Measurements from ENCODE around the gene TMEM219. TPM values are rescaled to one million over a fixed set of nuclear protein-coding genes. Genes with fewer than 3 reads are reported as not detected.
A peak's percentile ranks its signal among the peaks of the same experiment; 100 is the strongest.

Gene TMEM219
- total and polyA plus RNA-seq, 9 of the 15 experiments (the other 6 are each of a cell fraction or from before 2014, with no cell fraction given): 35.3 to 62.8 (median 55.5) TPM

DNA sequence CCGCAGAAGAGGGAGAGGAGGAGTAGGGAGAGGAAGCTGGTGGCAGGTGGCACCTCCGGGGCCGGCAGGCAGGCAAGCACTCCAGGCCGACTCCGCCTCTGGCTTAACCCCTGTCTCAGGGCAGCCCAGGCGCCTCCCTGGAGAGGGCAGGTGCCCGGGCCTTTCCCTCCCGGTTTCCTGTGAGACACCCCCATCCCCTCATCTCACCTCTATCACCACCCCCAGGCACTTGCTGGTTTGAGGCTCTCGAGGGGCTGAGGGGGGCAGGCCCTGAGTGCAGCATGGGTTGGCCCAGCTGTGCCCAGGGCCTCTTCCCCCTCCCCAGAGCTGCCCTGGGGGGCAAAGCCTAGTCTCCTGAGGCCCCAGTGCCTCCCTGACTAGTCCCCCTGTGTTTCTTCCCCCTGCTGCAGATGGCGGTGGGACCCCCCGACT lies 42.9 kb downstream of the TMEM219 start (continued):
- no peak for TF ChIP-seq ZBTB11 (CRISPR knock-in tag; IDR thresholded peaks at IDR 0.05)
- TF ChIP-seq ZNF785 (CRISPR knock-in tag; IDR thresholded peaks at IDR 0.05): no peak
- no peak for TF ChIP-seq FOXA3 (CRISPR knock-in tag; conservative IDR thresholded peaks at IDR 0.05 in 1 of 2, IDR thresholded peaks at IDR 0.05 in 1 of 2)
- no peak for TF ChIP-seq MCM7 (IDR thresholded peaks at IDR 0.05)
- 0 out of 2 replicates have a peak, but pooled peaks have one; percentile 20 for TF ChIP-seq POLR2A (conservative IDR thresholded peaks at IDR 0.05)
- no peak for TF ChIP-seq C11orf30 (IDR thresholded peaks at IDR 0.05; ENCODE audit: low read depth)
- TF ChIP-seq CAMTA2 (CRISPR knock-in tag; conservative IDR thresholded peaks at IDR 0.05): no peak
- no peak for TF ChIP-seq ZNF79 (CRISPR knock-in tag; IDR thresholded peaks at IDR 0.05; ENCODE audit: low read depth)
- TF ChIP-seq TCF7 (IDR thresholded peaks at IDR 0.05; ENCODE audit: borderline replicate concordance): no peak
- TF ChIP-seq POLR3G (IDR thresholded peaks at IDR 0.05; ENCODE audit: extremely low read depth, insufficient read length, insufficient replicate concordance): no peak
- peak; percentile 56 for TF ChIP-seq POLR2G (IDR thresholded peaks at IDR 0.05; ENCODE audit: low read depth, low read length)
- TF ChIP-seq NONO (IDR thresholded peaks at IDR 0.05; ENCODE audit: low read depth in 2 of 2, low read length in 1 of 2): no peak
- no peak for TF ChIP-seq GATAD2B (IDR thresholded peaks at IDR 0.05; ENCODE audit: borderline replicate concordance)
- peak; percentile 5; the same call in 1 of the 2 replicates for TF ChIP-seq RBFOX2 (IDR thresholded peaks at IDR 0.05; ENCODE audit: low read depth, low read length)
- TF ChIP-seq ZNF75A (CRISPR knock-in tag; IDR thresholded peaks at IDR 0.05): no peak
- no peak for TF ChIP-seq PHB (CRISPR knock-in tag; IDR thresholded peaks at IDR 0.05)
